Hematopoietic multipotent progenitor cell treated with erythropoietin and hydrocortisone succinate and interleukin-3 and kit ligand, for 17 days (in vitro differentiated cells): Measurements from ENCODE around the gene SPO11.

Source experiments
- DNase-seq: peaks from one replicate; pipeline ENCODE4 v3.0.0-alpha.2; 2015; ENCODE audit warnings: low spot score

The SPO11 gene

DNA sequence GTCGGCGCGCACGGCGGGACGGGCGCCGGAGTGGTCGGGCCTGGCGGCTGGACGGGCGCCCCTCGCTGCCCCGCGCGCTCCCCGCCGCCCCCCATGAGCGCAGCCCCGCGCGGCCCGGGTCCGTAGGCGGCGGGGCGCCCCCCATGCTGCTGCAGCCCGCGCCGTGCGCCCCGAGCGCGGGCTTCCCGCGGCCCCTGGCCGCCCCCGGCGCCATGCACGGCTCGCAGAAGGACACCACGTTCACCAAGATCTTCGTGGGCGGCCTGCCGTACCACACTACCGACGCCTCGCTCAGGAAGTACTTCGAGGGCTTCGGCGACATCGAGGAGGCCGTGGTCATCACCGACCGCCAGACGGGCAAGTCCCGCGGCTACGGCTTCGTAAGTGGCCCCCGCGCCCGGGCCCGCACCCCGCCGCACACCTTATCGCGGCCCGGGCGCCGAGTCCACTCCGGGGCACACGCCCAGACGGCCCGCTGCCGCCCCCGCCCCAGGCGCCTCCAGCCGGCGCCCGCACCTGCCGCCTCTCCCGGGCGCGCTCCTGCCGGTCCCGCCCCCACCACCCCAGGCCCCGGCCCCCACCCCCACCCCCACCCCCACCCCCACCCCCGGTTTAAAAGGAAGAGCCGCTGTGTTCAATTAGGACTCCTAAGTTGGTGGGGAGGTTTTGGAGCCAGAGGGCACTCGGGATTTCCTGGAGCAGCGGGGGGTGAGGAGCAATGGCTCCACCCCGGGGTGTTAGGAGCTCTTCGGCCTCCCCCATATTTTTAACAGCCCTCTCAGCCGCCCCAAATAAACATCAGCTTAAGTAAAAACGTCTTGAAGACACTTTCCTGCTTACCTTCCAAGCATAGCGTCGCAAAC lies 62.1 kb downstream of the SPO11 start:
- DNase-seq = peak; percentile 72

DNA sequence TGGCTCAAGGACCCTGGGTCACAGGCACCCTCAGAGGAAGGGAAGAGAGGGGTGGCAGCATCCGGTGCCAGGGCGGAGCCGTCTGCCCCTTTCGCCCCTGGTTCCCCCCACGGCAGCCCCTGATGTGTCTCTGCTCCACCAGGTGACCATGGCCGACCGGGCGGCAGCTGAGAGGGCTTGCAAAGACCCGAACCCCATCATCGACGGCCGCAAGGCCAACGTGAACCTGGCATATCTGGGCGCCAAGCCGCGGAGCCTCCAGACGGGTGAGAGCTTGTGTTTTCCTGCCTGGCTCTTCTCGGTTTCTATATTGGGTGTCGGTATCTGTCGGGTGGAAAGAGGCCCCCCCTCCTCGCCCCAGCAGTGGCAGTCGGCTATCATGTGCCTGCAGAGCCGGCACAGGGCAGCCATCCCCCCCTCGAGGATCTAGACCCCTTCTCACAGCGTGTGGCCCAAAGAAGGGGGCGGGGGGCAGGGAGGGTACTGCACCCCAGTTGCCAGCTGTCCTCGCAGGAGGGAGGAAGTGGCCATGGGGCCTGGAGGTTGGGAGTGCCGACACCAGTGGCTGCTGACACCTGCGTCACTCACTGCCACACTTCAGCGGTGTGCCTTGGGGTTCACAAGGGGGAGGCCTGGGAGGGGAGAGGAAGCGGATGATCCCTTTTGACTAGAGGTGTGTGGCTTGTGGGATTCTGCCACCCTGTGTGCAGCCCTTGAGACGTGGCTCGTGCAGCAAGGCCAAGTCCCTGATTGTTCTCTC lies 63.1 kb downstream of the SPO11 start:
- DNase-seq = peak; percentile 65
